Left renal cortex interstitium (tissue), 4 donors: Measurements from ENCODE around the gene KIAA1210. TPM values are rescaled to one million over a fixed set of nuclear protein-coding genes. Genes with fewer than 3 reads are reported as not detected.
A peak's percentile ranks its signal among the peaks of the same experiment; 100 is the strongest.

Source experiments
- DNase-seq, 4 donors: peaks; one replicate each; pipeline ENCODE4 v3.0.0-alpha.2; 2013; ENCODE audit warnings: low read depth in 4 of 4, low spot score in 2 of 4, missing footprints in 1 of 4
- polyA plus RNA-seq, 4 donors: library from polyadenylated mRNA; unstranded; fragments of 120-200 nt; gene quantifications; one replicate each; pipeline ENCODE4 v1.2.1, GENCODE V29; 2013; ENCODE audit not compliant: insufficient read length in 4 of 4

The KIAA1210 gene
- polyA plus RNA-seq, result 1 to 10 TPM; 1.3 to 3.0 (median 2.1) TPM

GRCh38 chrX:119127650-119128049, at the start of gene KIAA1210:
Gene KIAA1210 (minus strand): TSS chrX:119127812. CDS start chrX:119123642, 4,170 bp downstream.
- no peak for DNase-seq

GRCh38 chrX:119177278-119177677, 49.7 kb upstream of the KIAA1210 start:
- no peak for DNase-seq

GRCh38 chrX:119174900-119175299, 47.3 kb upstream of the KIAA1210 start:
- no peak for DNase-seq

- DNase-seq, result no peak
These were observed 40.5 kb upstream of the KIAA1210 start for GRCh38 chrX:119168104-119168503.

GRCh38 chrX:119158226-119158625, 30.6 kb upstream of the KIAA1210 start:
- no peak for DNase-seq

- DNase-seq, result no peak
These were observed 28.6 kb upstream of the KIAA1210 start for GRCh38 chrX:119156241-119156640.

- DNase-seq, result no peak
These were observed 27.9 kb upstream of the KIAA1210 start for GRCh38 chrX:119155416-119156035.

- peak in 1 of 4 donors; percentile 23 for DNase-seq
These were observed 23.4 kb upstream of the KIAA1210 start for GRCh38 chrX:119151051-119151380.

- no peak for DNase-seq
These were observed 22.8 kb upstream of the KIAA1210 start for GRCh38 chrX:119150163-119151050.

- DNase-seq, result no peak
These were observed 19.9 kb upstream of the KIAA1210 start for GRCh38 chrX:119147486-119147885.

- DNase-seq, result no peak
These were observed 17.6 kb upstream of the KIAA1210 start for GRCh38 chrX:119145241-119145653.

GRCh38 chrX:119134466-119134865, 6.9 kb upstream of the KIAA1210 start:
- no peak for DNase-seq

GRCh38 chrX:119132961-119133360, 5.3 kb upstream of the KIAA1210 start:
- no peak for DNase-seq

GRCh38 chrX:119132316-119132715, 4.7 kb upstream of the KIAA1210 start:
- no peak for DNase-seq

GRCh38 chrX:119130911-119131310, 3.3 kb upstream of the KIAA1210 start:
- DNase-seq, result no peak

- peak in 1 of 4 donors; percentile 4 for DNase-seq
These were observed 6.3 kb downstream of the KIAA1210 start for GRCh38 chrX:119121341-119121740.

- peak in 1 of 4 donors; percentile 29 for DNase-seq
These were observed 8.7 kb downstream of the KIAA1210 start for GRCh38 chrX:119118780-119119395.

GRCh38 chrX:119107206-119107605, 20.4 kb downstream of the KIAA1210 start:
- DNase-seq, result no peak

- DNase-seq, result no peak
These were observed 21.8 kb downstream of the KIAA1210 start for GRCh38 chrX:119105826-119106225.

GRCh38 chrX:119101168-119101567, 26.4 kb downstream of the KIAA1210 start:
- no peak for DNase-seq

- DNase-seq, result no peak
These were observed 31.7 kb downstream of the KIAA1210 start for GRCh38 chrX:119095936-119096335.
